C4-2B (cell line): ENCODE measurements around the gene MOB3B.

Source experiments
- H3K27ac ChIP-seq: fragments of 450-650 bp; 2 replicates; pipeline ENCODE4 v1.5.1; 2017
- CTCF ChIP-seq: fragments of 450-650 bp; conservative IDR thresholded peaks from 2 replicates; pipeline ENCODE4 v1.5.1; 2017; ENCODE audit warnings: mild to moderate bottlenecking
- ZFX ChIP-seq: fragments of 450-650 bp; IDR thresholded peaks from 2 replicates; pipeline ENCODE4 v1.6.1; 2017

Gene MOB3B

GRCh38 chr9:27292659-27293405, 236.8 kb downstream of the MOB3B start:
- no peak overlapping the region for H3K27ac ChIP-seq
- TF ChIP-seq CTCF (no peak), ZFX (no peak)

- H3K27ac ChIP-seq = no peak overlapping the region
- TF ChIP-seq ZFX (no peak), CTCF (no peak)
These were observed 238.3 kb downstream of the MOB3B start for GRCh38 chr9:27291292-27291691.

- no peak overlapping the region for H3K27ac ChIP-seq
- TF ChIP-seq CTCF (no peak), ZFX (no peak)
These were observed 247.3 kb downstream of the MOB3B start for GRCh38 chr9:27282269-27282668.

GRCh38 chr9:27280860-27281259, 248.8 kb downstream of the MOB3B start:
- no peak overlapping the region for H3K27ac ChIP-seq
- TF ChIP-seq CTCF (no peak), ZFX (no peak)

- no peak for TF ChIP-seq ZFX
- TF ChIP-seq CTCF = no peak
- no peak overlapping the region for H3K27ac ChIP-seq
These were observed 249.4 kb downstream of the MOB3B start for GRCh38 chr9:27280249-27280648.

GRCh38 chr9:27279611-27280010, 250.0 kb downstream of the MOB3B start:
- TF ChIP-seq ZFX = no peak
- TF ChIP-seq CTCF = no peak
- no peak overlapping the region for H3K27ac ChIP-seq

- H3K27ac ChIP-seq = no peak overlapping the region
- TF ChIP-seq ZFX (no peak), CTCF (no peak)
These were observed 251.2 kb downstream of the MOB3B start for GRCh38 chr9:27278374-27278773.
